Stimulated activated CD8-positive, alpha-beta memory T cell treated with anti-CD3 and anti-CD28 coated beads, Interleukin-4, amount 100 ng/mL, for 1 hour (primary cell): ENCODE results near the gene TBC1D2B.
"Not testable (repeated sequence)": the region's sequence is repeated elsewhere in the genome, so short reads cannot be mapped to it uniquely, and the experiment has no call there.

ENCODE experiments used
- DNase-seq, 2 donors: peaks; one replicate each; pipeline ENCODE4 v3.0.0-alpha.2; 2020; ENCODE audit warnings: low read depth in 2 of 2, low spot score in 1 of 2

TBC1D2B gene

DNA sequence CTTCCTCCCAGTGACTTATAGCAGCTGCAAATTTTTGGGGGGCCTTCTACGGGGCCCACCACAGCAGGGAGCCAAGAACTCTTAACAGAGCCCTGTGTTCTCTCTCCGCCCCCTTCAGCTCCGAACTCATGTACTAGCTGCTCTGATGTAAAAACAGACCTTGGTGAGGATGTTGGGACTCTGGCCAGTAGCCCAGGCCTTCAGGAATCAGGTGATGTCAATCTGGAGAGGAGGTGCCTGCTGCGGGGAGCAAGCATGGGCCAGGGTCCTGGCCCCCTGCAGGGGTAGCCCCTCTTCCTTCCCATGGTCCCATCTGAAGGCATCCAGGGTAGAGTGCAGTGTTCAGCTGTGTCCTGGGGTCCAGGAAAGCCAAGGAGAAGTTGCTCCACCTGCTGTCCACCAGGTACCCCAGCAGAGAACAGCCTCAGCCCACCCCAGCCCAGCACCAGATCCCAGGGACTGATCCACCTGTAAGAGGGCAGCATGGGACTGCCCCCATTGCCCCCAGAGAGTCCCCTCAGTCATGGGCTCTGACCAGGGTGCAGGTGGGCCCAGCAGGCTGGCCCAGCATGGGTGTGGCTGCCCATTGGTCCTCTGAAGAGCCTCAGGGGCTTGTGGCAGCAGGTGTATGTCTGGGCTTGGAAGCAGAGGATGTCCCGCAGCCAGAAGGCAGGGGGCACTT lies 126.3 kb downstream of the TBC1D2B start:
- not testable (repeated sequence) for DNase-seq

- DNase-seq: not testable (repeated sequence)
Measured at GRCh38 chr15:77950470-77950869, 127.0 kb downstream of the TBC1D2B start.

DNA sequence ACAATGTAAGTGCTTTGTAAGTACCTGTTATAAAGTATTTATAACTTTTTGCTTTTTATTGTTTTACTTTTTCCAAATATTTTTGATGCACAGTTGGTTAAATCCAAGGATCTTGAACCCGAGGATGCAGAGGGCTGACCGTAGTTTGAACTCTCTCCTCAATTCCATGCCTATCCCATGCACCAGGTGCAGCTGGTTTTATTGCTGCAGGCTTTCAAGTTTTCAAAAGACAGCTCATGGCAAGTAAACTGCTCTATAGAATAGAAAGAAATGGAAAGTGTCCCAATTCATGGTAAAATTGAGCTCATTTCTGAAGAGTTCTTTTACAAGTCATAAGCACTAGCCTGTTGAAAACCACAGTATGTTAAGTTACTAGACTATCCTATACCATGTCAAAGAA lies 131.9 kb downstream of the TBC1D2B start:
- DNase-seq: no peak
